CD14-positive monocyte (primary cell): ENCODE results near the gene TRPV3. TPM values are rescaled to one million over a fixed set of nuclear protein-coding genes. Genes with fewer than 3 reads are reported as not detected.

Experiments
- DNase-seq, 3 donors: peaks; one replicate each; pipeline ENCODE4 v3.0.0-alpha.2; 2011 to 2022
- H2AFZ ChIP-seq: 2 replicates; pipeline ENCODE4 v1.6.0; 2012; ENCODE audit warnings: mild to moderate bottlenecking, low read depth, low read length, inconsistent platforms; ENCODE audit not compliant: insufficient read depth, poor library complexity, severe bottlenecking
- H3K27ac ChIP-seq, 2 donors: 1 replicate in 1 of 2; 2 replicates in 1 of 2; pipeline ENCODE4 v1.5.1; 2012 to 2013; ENCODE audit warnings: low read length in 2 of 2, control low read depth in 1 of 2, inconsistent platforms in 1 of 2, low read depth in 1 of 2, mild to moderate bottlenecking in 1 of 2
- H3K27me3 ChIP-seq, 2 donors: one replicate each; pipeline versions ENCODE4 v1.6.0 to v1.6.1; 2011 to 2013; ENCODE audit warnings: low read length in 2 of 2; ENCODE audit not compliant: control insufficient read depth in 2 of 2, insufficient read depth in 2 of 2
- H3K36me3 ChIP-seq, 2 donors: replicated peaks in 1 of 2; 1 replicate in 1 of 2; 2 replicates in 1 of 2; pipeline versions ENCODE4 v1.5.1 to v1.6.1; 2012 to 2013; ENCODE audit warnings: low read length in 2 of 2, control low read depth in 1 of 2, inconsistent platforms in 1 of 2, mild to moderate bottlenecking in 1 of 2; ENCODE audit not compliant: insufficient read depth in 2 of 2, control insufficient read depth in 1 of 2
- H3K4me1 ChIP-seq, 2 donors: 1 replicate in 1 of 2; 2 replicates in 1 of 2; pipeline versions ENCODE4 v1.5.1 to v1.6.1; 2012 to 2013; ENCODE audit warnings: low read length in 2 of 2, control low read depth in 1 of 2, inconsistent platforms in 1 of 2, mild to moderate bottlenecking in 1 of 2, moderate library complexity in 1 of 2; ENCODE audit not compliant: insufficient read depth in 2 of 2, control insufficient read depth in 1 of 2
- H3K4me2 ChIP-seq: replicated peaks from 2 replicates; pipeline ENCODE3; 2012; ENCODE audit warnings: low read length, moderate library complexity, mild to moderate bottlenecking; ENCODE audit not compliant: poor library complexity, severe bottlenecking; ENCODE audit errors: extremely low read depth
- H3K4me3 ChIP-seq, 3 experiments: fragments of 200-600 bp in 1 of 3; sonication (generic) in 1 of 3; replicated peaks in 1 of 3; 1 replicate in 2 of 3; 2 replicates in 1 of 3; pipeline ENCODE4 v1.5.1; 2011 to 2013; ENCODE audit warnings: low read length in 3 of 3, mild to moderate bottlenecking in 3 of 3, control low read depth in 2 of 3, low read depth in 2 of 3, inconsistent platforms in 1 of 3, moderate library complexity in 1 of 3
- H3K79me2 ChIP-seq: 2 replicates; pipeline ENCODE4 v1.6.0; 2012; ENCODE audit warnings: mild to moderate bottlenecking, control low read depth, inconsistent platforms, low read length, moderate library complexity; ENCODE audit not compliant: insufficient read depth
- H3K9ac ChIP-seq: 2 replicates; pipeline ENCODE4 v1.6.0; 2017; ENCODE audit warnings: low read length, mild to moderate bottlenecking; ENCODE audit not compliant: insufficient read depth, poor library complexity, severe bottlenecking
- H3K9me3 ChIP-seq, 2 donors: replicated peaks in 1 of 2; 1 replicate in 1 of 2; 2 replicates in 1 of 2; pipeline versions ENCODE4 v1.5.1 to v1.6.1; 2012 to 2013; ENCODE audit warnings: low read length in 2 of 2, control low read depth in 1 of 2; ENCODE audit not compliant: control insufficient read depth in 1 of 2, insufficient read depth in 1 of 2
- H4K20me1 ChIP-seq: 2 replicates; pipeline ENCODE4 v1.6.0; 2012; ENCODE audit warnings: mild to moderate bottlenecking, low read length, control low read depth, moderate library complexity; ENCODE audit not compliant: insufficient read depth
- H3K27ac Mint-ChIP-seq, 7 donors: one replicate each; pipeline ENCODE4 v1.8.0; 2020; ENCODE audit warnings: mild to moderate bottlenecking in 7 of 7, mixed read lengths in 7 of 7, moderate library complexity in 6 of 7, inconsistent platforms in 2 of 7
- H3K27me3 Mint-ChIP-seq, 3 donors: one replicate each; pipeline ENCODE4 v1.8.0; 2021 to 2022; ENCODE audit warnings: low read depth in 3 of 3, mild to moderate bottlenecking in 3 of 3, mixed read lengths in 3 of 3, moderate library complexity in 3 of 3, inconsistent platforms in 1 of 3
- H3K36me3 Mint-ChIP-seq, 2 donors: one replicate each; pipeline ENCODE4 v1.8.0; 2020; ENCODE audit warnings: mixed read lengths in 2 of 2, inconsistent platforms in 1 of 2, mild to moderate bottlenecking in 1 of 2
- H3K4me1 Mint-ChIP-seq: one replicate; pipeline ENCODE4 v1.8.0; 2020; ENCODE audit warnings: mild to moderate bottlenecking, mixed read lengths
- H3K4me3 Mint-ChIP-seq, 2 donors: one replicate each; pipeline ENCODE4 v1.8.0; 2020; ENCODE audit warnings: mild to moderate bottlenecking in 2 of 2, mixed read lengths in 2 of 2, moderate library complexity in 1 of 2
- H3K9me3 Mint-ChIP-seq, 7 donors: one replicate each; pipeline ENCODE4 v1.8.0; 2020 to 2022; ENCODE audit warnings: mixed read lengths in 7 of 7, mild to moderate bottlenecking in 6 of 7, moderate library complexity in 6 of 7, inconsistent platforms in 2 of 7
- WGBS: methylation state at CpG from one replicate; pipeline ENCODE4 v1.1.5; 2013; ENCODE audit warnings: missing lambda C conversion rate; ENCODE audit not compliant: insufficient coverage; 5-methylcytosine and 5-hydroxymethylcytosine counted together
- intact Hi-C, 2 donors: fragments of 100-400 bp; cut with micrococcal nuclease; formaldehyde crosslinking; loops; one replicate each; pipeline versions ENCODE4 v1.15.0 to v1.15.1; 2023
- polyA plus RNA-seq, 3 donors: library from polyadenylated mRNA; depleted of rRNA in 1 of 3; unstranded in 2 of 3; stranded (reverse) in 1 of 3; fragments of 300-500 nt in 2 of 3; fragments of >200 nt in 1 of 3; fragmentation: Illumina TruSeq in 2 of 3; gene quantifications; 1 replicate in 2 of 3; 2 replicates in 1 of 3; pipeline ENCODE4 v1.2.3, GENCODE V29; 2012 to 2021
- TF ChIP-seq, protein P1 (sequence below): fragments of 200-600 bp; IDR thresholded peaks from one replicate; pipeline ENCODE4 v1.8.0; 2022; ENCODE audit warnings: antibody characterized with exemption, mild to moderate bottlenecking

The TRPV3 gene
- polyA plus RNA-seq, 3 donors = 0.01 TPM; not detected in 2

GRCh38 chr17:3513305-3514035 is 44.1 kb downstream of the TRPV3 start:
- Histone ChIP-seq H3K4me3 (no peak overlapping the region), H2AFZ (no peak overlapping the region), H3K9ac (no peak overlapping the region), H3K9me3 (no peaks in the 10 kb centered on the region), H3K27ac (no peak overlapping the region), H3K36me3 (no peaks in the 10 kb centered on the region), H3K4me2 (no peak overlapping the region), H3K27me3 (no peaks in the 10 kb centered on the region), H3K4me1 (no peaks in the 10 kb centered on the region), H3K79me2 (no peaks in the 10 kb centered on the region), H4K20me1 (no peaks in the 10 kb centered on the region)
- Mint-ChIP-seq H3K9me3 (peaks cover 0 to 5% (median 2%) of the 10 kb centered on the region in 7 donors), H3K36me3 (no peaks in the 10 kb centered on the region), H3K4me1 (no peaks in the 10 kb centered on the region), H3K27ac (no peak overlapping the region), H3K27me3 (peaks cover 0 to 9% (median 0%) of the 10 kb centered on the region in 3 donors), H3K4me3 (peak overlapping the region in 1 of 2 donors; percentile 24)
- TF ChIP-seq, protein P1, sequence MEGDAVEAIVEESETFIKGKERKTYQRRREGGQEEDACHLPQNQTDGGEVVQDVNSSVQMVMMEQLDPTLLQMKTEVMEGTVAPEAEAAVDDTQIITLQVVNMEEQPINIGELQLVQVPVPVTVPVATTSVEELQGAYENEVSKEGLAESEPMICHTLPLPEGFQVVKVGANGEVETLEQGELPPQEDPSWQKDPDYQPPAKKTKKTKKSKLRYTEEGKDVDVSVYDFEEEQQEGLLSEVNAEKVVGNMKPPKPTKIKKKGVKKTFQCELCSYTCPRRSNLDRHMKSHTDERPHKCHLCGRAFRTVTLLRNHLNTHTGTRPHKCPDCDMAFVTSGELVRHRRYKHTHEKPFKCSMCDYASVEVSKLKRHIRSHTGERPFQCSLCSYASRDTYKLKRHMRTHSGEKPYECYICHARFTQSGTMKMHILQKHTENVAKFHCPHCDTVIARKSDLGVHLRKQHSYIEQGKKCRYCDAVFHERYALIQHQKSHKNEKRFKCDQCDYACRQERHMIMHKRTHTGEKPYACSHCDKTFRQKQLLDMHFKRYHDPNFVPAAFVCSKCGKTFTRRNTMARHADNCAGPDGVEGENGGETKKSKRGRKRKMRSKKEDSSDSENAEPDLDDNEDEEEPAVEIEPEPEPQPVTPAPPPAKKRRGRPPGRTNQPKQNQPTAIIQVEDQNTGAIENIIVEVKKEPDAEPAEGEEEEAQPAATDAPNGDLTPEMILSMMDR = no peak
- no peak for DNase-seq
- WGBS = 88% methylated on average over 5 of the region's 23 CpGs
- intact Hi-C loops = no loop called here

- Histone ChIP-seq H3K27ac (no peak overlapping the region), H3K27me3 (no peaks in the 10 kb centered on the region), H3K4me2 (no peak overlapping the region), H3K9me3 (no peaks in the 10 kb centered on the region), H4K20me1 (no peaks in the 10 kb centered on the region), H3K36me3 (no peaks in the 10 kb centered on the region), H3K9ac (no peak overlapping the region), H3K79me2 (no peaks in the 10 kb centered on the region), H3K4me1 (no peaks in the 10 kb centered on the region), H2AFZ (no peak overlapping the region), H3K4me3 (no peak overlapping the region)
- Mint-ChIP-seq H3K9me3 (peaks cover 0 to 5% (median 1%) of the 10 kb centered on the region in 7 donors), H3K27ac (no peak overlapping the region), H3K36me3 (no peaks in the 10 kb centered on the region), H3K4me3 (peak overlapping the region in 1 of 2 donors; percentile 24), H3K27me3 (peaks cover 0 to 8% (median 0%) of the 10 kb centered on the region in 3 donors), H3K4me1 (no peaks in the 10 kb centered on the region)
- 87% methylated on average over 19 of the region's 20 CpGs for WGBS
- DNase-seq = no peak
- intact Hi-C loops = no loop called here
- TF ChIP-seq, protein P1 = no peak
These were observed 45.0 kb downstream of the TRPV3 start for GRCh38 chr17:3512505-3513171.
